Measurements from ENCODE around the gene ESYT1. TPM values are rescaled to one million over a fixed set of nuclear protein-coding genes. Genes with fewer than 3 reads are reported as not detected.

The ESYT1 gene
- total and polyA plus RNA-seq, 4 donors = 41.0 to 93.5 (median 58.8) TPM

DNA sequence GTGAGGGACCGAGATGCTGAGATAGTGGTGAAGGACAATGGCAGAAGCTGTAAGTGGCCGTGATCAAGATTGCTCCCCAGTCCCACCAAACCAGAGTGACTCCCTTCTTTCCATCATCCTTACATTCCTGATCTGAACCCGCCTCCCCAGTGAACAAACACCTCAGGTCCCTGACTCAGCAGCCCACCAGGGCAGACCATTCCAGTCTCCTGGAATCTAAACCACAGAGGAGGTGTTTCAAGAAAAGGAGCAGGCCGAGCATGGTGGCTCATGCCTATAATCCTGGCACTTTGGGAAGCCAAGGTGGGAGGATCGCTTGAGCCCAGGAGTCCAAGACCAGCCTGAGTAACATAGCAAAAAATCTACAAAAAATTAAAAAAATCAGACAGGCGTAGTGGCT, 41.5 kb upstream of the ESYT1 start (continued):
- TF ChIP-seq REST (IDR thresholded peaks at IDR 0.05) (no peak), HNF4A (conservative IDR thresholded peaks at IDR 0.05) (no peak), FOXA2 (IDR thresholded peaks at IDR 0.05) (no peak)
- TF ChIP-seq, protein P1, sequence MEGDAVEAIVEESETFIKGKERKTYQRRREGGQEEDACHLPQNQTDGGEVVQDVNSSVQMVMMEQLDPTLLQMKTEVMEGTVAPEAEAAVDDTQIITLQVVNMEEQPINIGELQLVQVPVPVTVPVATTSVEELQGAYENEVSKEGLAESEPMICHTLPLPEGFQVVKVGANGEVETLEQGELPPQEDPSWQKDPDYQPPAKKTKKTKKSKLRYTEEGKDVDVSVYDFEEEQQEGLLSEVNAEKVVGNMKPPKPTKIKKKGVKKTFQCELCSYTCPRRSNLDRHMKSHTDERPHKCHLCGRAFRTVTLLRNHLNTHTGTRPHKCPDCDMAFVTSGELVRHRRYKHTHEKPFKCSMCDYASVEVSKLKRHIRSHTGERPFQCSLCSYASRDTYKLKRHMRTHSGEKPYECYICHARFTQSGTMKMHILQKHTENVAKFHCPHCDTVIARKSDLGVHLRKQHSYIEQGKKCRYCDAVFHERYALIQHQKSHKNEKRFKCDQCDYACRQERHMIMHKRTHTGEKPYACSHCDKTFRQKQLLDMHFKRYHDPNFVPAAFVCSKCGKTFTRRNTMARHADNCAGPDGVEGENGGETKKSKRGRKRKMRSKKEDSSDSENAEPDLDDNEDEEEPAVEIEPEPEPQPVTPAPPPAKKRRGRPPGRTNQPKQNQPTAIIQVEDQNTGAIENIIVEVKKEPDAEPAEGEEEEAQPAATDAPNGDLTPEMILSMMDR (IDR thresholded peaks at IDR 0.05; ENCODE audit: low read depth, low read length, missing input control) = no peak

DNA sequence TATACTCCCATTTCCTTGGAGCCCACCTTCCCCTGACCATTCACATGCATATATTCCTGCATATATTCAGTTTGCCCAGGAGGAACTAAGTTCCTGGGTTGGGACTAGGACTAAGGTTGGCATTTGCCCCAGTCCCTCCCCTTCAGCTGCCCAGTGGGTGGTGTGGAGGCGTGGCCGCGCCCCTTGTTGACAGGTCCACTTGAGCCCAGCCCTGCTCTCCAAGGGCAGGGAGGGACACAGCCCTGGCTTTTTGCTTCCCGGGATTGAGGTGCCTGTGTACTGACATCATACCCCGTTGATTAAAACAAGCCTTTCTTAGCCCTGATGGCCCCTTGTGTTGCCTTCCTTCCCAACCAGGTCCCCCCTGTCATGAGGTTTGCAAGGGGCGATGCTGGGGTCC, 40.8 kb upstream of the ESYT1 start:
- no peaks in the 10 kb centered on the region for H3K9me3 ChIP-seq (ENCODE audit: control insufficient read depth in 4 of 4, low read length in 3 of 4)
- TF ChIP-seq TAF1 (conservative IDR thresholded peaks at IDR 0.05) (no peak), RAD21 (IDR thresholded peaks at IDR 0.05) (peak; percentile 8 to 51), GABPA (IDR thresholded peaks at IDR 0.05 in 1 of 2, conservative IDR thresholded peaks at IDR 0.05 in 1 of 2) (no peak), FOXA2 (IDR thresholded peaks at IDR 0.05) (peak; percentile 82), EGR1 (IDR thresholded peaks at IDR 0.05; ENCODE audit: low read depth in 2 of 2) (no peak), YY1 (IDR thresholded peaks at IDR 0.05) (no peak), JUND (IDR thresholded peaks at IDR 0.05) (no peak), RXRA (IDR thresholded peaks at IDR 0.05) (peak; percentile 54 to 56), HNF4A (conservative IDR thresholded peaks at IDR 0.05) (peak; percentile 54 to 58), SP1 (IDR thresholded peaks at IDR 0.05) (peak; percentile 62), FOXA1 (IDR thresholded peaks at IDR 0.05) (peak; percentile 33)
- TF ChIP-seq, protein P2, sequence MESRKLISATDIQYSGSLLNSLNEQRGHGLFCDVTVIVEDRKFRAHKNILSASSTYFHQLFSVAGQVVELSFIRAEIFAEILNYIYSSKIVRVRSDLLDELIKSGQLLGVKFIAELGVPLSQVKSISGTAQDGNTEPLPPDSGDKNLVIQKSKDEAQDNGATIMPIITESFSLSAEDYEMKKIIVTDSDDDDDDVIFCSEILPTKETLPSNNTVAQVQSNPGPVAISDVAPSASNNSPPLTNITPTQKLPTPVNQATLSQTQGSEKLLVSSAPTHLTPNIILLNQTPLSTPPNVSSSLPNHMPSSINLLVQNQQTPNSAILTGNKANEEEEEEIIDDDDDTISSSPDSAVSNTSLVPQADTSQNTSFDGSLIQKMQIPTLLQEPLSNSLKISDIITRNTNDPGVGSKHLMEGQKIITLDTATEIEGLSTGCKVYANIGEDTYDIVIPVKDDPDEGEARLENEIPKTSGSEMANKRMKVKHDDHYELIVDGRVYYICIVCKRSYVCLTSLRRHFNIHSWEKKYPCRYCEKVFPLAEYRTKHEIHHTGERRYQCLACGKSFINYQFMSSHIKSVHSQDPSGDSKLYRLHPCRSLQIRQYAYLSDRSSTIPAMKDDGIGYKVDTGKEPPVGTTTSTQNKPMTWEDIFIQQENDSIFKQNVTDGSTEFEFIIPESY (IDR thresholded peaks at IDR 0.05) = no peak
- WGBS = 46% methylated on average over 6 of the region's 6 CpGs
- peaks cover 12 to 44% (median 34%) of the 10 kb centered on the region in 4 donors for H3K4me1 ChIP-seq (ENCODE audit: control insufficient read depth in 4 of 4, insufficient read depth in 4 of 4, low read length in 3 of 4)
- DNase-seq (ENCODE audit: low spot score) = no peak
- peak overlapping the region in 1 of 2 donors; percentile 26 for H3K9ac ChIP-seq (ENCODE audit: low read depth in 1 of 2, low read length in 2 of 2)
- peak overlapping the region; percentile 79 to 80 for H3K27ac ChIP-seq (ENCODE audit: low read depth in 1 of 2, low read length in 2 of 2)
- H3K36me3 ChIP-seq (ENCODE audit: control insufficient read depth in 4 of 4, insufficient read depth in 3 of 4, low read depth in 1 of 4, low read length in 3 of 4) = peaks cover 15 to 39% (median 35%) of the 10 kb centered on the region in 4 donors
- H3K27me3 ChIP-seq (ENCODE audit: control insufficient read depth in 4 of 4, insufficient read depth in 4 of 4, low read length in 3 of 4) = no peaks in the 10 kb centered on the region
- H3K4me3 ChIP-seq (ENCODE audit: low read depth in 1 of 3, low read length in 3 of 3) = no peak overlapping the region

GRCh38 chr12:56097738-56098137, 30.3 kb upstream of the ESYT1 start:
- 92% methylated on average over 6 of the region's 6 CpGs for WGBS
- DNase-seq (ENCODE audit: low spot score) = no peak
- H3K9ac ChIP-seq (ENCODE audit: low read depth in 1 of 2, low read length in 2 of 2) = no peak overlapping the region
- H3K27me3 ChIP-seq (ENCODE audit: control insufficient read depth in 4 of 4, insufficient read depth in 4 of 4, low read length in 3 of 4) = no peaks in the 10 kb centered on the region
- H3K4me1 ChIP-seq (ENCODE audit: control insufficient read depth in 4 of 4, insufficient read depth in 4 of 4, low read length in 3 of 4) = no peaks in the 10 kb centered on the region
- no peak overlapping the region for H3K4me3 ChIP-seq (ENCODE audit: low read depth in 1 of 3, low read length in 3 of 3)
- H3K9me3 ChIP-seq (ENCODE audit: control insufficient read depth in 4 of 4, low read length in 3 of 4) = no peaks in the 10 kb centered on the region
- H3K27ac ChIP-seq (ENCODE audit: low read depth in 1 of 2, low read length in 2 of 2) = no peak overlapping the region
- H3K36me3 ChIP-seq (ENCODE audit: control insufficient read depth in 4 of 4, insufficient read depth in 3 of 4, low read depth in 1 of 4, low read length in 3 of 4) = peaks cover 19 to 79% (median 64%) of the 10 kb centered on the region in 4 donors
- no peak for TF ChIP-seq SP1 (IDR thresholded peaks at IDR 0.05)
- no peak for TF ChIP-seq GABPA (IDR thresholded peaks at IDR 0.05 in 1 of 2, conservative IDR thresholded peaks at IDR 0.05 in 1 of 2)
- TF ChIP-seq HNF4A (conservative IDR thresholded peaks at IDR 0.05) = no peak
- no peak for TF ChIP-seq YY1 (IDR thresholded peaks at IDR 0.05)
- TF ChIP-seq, protein P3, sequence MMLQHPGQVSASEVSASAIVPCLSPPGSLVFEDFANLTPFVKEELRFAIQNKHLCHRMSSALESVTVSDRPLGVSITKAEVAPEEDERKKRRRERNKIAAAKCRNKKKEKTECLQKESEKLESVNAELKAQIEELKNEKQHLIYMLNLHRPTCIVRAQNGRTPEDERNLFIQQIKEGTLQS (IDR thresholded peaks at IDR 0.05) = no peak
- TF ChIP-seq MAX (IDR thresholded peaks at IDR 0.05) = no peak
- TF ChIP-seq REST (IDR thresholded peaks at IDR 0.05) = no peak
- no peak for TF ChIP-seq TAF1 (conservative IDR thresholded peaks at IDR 0.05)
- TF ChIP-seq, protein P2 (IDR thresholded peaks at IDR 0.05) = no peak

All from liver (tissue), 9 donors.